NK-92 treated with Interleukin-12 subunit alpha and Interleukin-12 subunit beta, amount 100 ng/mL, for 24 hours (cell line): ENCODE measurements around the gene QPCTL.
A peak's percentile ranks its signal among the peaks of the same experiment; 100 is the strongest.
"Not testable (repeated sequence)": the region's sequence is repeated elsewhere in the genome, so short reads cannot be mapped to it uniquely, and the experiment has no call there.

Source experiments
- DNase-seq: peaks from one replicate; lab custom pipeline; 2025; lab: John Stamatoyannopoulos, UW

Gene QPCTL

DNA sequence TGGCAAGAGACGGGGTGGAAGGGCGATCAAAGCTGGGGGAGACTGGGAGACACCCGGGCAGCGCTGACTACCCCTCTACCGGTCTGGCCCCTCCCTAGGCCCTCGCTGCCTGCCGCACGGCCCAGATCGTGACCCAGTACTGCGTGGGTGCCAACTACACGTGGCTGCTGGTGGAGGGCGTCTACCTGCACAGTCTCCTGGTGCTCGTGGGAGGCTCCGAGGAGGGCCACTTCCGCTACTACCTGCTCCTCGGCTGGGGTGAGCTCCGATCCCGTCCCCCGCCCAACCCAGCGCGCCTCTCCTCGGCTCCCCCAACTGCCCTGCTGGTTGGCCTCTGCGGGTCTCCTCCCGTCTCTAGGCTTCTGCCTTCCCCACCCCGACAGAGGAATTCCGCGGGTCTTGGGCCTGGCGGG is 15.6 kb upstream of the QPCTL start:
- DNase-seq: no peak

DNA sequence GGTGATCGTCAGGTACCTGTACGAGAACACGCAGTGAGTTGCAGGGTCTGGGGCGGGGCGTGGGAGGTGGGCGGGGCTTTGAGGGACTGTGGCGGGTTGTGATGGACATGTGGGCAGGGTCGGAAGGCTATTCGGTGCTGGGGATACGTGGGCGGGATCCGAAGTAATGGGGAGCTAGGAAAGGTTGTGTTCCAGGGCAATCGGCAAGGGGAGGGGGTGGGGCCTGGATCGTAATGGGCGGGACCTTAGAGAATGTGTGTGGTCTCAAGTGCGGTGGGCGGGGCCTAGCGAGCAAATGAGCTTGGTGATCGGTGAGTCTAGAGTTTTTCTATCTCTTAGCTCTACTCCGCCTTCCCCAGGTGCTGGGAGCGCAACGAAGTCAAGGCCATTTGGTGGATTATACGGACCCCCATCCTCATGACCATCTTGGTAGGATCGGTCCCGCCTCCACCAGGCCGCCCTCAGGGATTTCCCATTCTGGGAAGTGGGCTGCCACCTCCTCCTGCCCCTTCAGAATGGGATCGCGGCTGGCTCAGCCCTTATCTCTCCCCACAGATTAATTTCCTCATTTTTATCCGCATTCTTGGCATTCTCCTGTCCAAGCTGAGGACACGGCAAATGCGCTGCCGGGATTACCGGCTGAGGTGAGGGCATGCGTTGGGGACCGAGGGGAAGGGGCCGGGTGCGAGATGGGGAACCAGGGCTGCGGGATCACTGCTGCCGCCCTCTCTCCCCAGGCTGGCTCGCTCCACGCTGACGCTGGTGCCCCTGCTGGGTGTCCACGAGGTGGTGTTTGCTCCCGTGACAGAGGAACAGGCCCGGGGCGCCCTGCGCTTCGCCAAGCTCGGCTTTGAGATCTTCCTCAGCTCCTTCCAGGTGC is 14.9 kb upstream of the QPCTL start:
- no peak for DNase-seq

DNA sequence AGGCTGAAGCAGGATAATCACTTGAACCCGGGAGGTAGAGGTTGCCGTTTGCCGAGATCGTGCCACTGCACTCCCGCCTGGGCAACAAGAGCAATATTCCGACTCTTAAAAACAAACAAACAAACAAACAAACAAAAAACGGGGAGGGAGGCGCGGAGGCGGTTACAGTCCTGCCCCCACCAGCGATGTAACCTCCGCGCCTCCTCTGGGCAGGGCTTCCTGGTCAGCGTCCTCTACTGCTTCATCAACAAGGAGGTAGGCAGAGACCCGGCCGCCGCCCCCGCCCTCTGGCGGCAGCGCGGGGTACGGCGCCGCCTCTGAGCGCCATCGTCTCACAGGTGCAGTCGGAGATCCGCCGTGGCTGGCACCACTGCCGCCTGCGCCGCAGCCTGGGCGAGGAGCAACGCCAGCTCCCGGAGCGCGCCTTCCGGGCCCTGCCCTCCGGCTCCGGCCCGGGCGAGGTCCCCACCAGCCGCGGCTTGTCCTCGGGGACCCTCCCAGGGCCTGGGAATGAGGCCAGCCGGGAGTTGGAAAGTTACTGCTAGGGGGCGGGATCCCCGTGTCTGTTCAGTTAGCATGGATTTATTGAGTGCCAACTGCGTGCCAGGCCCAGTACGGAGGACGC is 11.0 kb upstream of the QPCTL start:
- peak; percentile 68 for DNase-seq

DNA sequence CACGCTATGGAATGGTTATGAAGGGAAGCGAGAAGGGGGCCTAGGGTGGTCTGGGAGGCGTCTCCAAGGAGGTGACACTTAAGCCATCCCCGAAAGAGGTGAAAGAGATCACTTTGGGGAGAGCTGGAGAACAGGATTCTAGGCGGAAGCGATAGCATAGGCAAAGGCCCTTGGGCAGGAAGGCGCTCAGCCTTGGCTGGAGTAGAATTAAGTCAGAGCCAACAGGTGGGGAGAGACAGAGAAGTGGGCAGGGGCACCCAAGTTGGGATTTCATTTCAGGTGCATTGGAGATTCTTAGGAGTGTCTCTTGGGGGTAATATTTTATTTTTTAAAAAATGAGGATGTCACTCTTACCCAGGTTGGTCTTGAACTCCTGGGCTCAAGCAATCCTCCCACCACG is 10.3 kb upstream of the QPCTL start:
- no peak for DNase-seq

DNA sequence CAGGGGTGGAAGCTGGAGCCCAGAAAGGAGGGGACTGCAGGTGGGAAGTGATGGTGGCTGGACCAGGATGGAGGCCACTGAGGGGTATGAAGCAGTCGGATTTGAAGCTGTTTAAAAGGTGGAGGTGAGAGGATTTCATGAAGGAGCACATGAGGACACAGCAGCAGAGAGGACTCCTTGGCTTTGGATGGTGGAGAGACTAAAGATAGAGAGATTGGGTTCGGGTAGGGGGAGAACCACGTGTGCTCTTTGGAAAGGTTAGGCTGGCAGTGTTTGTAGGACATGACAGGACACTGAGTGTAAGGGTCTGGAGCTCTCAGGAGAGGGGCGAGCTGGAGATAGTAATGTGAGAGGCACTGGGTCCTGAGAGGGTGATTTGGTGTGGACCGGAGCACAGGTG is 9.6 kb upstream of the QPCTL start:
- no peak for DNase-seq

DNA sequence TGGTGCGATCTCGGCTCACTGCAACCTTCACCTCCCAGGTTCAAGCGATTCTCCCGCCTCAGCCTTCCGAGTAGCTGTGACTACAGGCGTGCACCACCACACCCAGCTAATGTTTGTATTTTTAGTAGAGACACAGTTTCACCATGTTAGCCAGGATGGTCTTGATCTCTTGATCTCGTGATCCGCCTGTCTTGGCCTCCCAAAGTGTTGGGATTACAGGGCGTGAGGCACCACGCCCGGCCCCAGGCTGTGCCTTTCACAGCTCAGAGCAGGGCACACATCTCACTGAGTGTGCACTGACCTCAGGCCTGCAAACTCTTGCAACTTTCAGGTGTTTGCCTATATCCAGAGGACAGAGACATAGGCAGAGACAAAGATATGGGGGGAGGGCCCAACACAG is 7.4 kb upstream of the QPCTL start:
- DNase-seq: not testable (repeated sequence)

DNA sequence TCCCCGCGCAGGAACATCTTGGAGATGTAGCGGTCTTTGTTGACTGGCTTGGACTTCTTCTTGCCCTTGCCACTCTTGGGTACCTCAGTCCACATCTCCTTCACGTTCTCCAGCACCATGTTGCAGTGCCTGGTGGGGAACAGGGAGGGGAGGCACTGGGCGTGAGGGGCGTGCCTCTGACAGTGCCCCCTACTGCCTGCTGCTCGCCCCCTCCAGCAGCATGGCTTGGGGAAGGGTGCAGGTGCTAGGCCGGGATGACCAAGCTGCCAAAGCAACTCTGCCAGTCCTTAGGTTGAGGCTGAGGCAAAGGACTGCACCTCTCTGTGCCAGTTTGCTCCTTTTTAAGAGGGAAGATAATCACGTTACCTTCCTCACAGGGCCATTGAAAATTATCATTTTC is 4.9 kb upstream of the QPCTL start:
- no peak for DNase-seq

DNA sequence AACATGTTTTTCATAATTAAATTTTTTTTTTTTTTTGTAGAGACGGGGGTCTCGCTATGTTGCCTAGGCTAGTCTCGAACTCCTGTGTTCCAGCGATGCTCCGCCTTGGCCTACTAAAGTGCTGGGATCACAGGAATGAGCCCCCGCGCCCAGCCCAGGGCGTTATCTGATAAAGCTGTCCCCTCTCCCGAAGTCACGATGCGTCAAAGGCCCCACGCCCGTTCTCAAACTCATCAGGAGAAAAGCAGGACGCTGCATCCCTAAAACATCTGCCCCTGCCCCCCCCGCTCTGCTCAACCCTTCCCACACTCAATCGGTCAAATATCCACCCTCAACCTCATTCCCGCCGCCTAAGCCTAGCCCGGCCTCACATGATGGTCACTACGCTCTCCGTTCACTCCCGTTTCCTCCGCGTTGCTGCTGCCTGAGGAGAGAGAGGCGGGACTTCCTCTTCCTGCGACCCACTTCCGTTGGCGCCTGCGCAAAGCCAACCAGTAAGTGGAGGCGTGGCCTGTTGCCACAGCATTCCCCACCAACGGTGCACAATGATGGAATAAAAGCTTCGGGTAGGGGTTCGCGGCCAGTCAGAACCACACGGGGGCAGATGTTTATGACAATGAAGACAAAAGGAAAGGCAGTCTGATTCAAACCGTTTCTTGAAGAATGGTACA is 815 bp upstream of the QPCTL start, which contains the start of gene SNRPD2:
SNRPD2 (minus strand) TSS at position 438 of the 671 bp plus-strand sequence; CDS start at position 373, 65 bp downstream.
- peak; percentile 94 for DNase-seq

DNA sequence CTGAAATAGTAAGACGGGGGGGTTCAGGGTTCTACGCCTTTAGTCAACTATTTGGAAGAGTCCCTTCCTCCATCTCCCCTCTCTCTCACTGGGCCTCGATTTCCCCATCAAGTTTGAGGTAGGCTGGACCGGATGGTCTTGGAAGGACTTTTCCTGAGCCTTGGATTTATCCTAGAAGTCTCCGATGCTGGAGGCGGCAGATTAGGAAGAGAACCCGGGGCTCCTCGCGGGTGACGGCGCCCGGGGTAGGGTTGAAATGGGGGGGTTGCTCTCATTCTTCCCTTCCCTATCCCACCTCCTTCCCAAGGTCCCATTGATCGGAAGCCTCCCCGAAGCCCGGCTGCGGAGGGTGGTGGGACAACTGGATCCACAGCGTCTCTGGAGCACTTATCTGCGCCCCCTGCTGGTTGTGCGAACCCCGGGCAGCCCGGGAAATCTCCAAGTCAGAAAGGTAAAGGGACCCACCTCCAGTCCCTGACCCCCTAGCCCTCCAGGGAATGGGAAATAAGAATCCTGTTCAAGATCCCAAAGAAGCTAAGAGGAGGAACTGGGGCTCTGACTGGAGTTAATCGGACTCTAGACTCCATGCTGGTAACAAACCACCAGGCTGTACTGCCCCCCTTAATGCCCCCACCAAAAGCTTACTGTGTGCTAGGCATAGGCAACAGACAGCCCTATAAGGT is 781 bp downstream of the QPCTL start:
- peak; percentile 73 for DNase-seq

DNA sequence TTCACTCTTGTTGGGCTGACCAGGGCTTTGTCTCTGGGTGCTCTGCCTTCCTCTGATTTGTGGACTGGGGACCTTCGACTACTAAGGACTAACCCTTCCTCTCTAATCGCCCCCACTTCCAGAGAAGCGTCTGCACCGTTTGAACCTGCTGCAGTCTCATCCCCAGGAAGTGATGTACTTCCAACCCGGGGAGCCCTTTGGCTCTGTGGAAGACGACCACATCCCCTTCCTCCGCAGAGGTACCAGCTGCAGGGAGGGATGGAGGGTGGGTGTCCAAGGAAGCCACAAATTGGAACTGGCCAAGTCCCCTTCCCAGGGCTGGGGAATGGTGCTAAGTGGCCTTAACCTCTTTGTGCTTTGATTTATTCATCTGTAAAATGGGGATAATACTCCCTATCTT is 9.2 kb downstream of the QPCTL start:
- DNase-seq: no peak

DNA sequence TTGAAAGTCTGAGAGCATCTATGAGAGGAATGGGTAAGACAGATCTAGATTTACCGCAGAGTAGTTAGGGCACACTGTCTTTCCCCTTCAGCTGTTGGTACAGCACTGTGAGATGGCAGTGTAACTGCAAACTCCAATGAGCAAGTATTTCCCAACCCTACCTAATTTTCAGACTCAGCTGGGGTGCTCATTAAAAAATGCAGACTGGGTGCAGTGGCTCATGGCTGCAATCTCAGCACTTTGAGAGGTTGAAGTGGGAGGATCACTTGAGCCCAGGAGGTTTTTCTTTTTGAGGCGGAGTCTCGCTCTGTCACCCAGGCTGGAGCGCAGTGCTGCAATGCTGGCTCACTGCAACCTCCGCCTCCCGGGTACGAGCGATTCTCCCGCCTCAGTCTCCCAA is 12.6 kb downstream of the QPCTL start:
- DNase-seq: no peak

DNA sequence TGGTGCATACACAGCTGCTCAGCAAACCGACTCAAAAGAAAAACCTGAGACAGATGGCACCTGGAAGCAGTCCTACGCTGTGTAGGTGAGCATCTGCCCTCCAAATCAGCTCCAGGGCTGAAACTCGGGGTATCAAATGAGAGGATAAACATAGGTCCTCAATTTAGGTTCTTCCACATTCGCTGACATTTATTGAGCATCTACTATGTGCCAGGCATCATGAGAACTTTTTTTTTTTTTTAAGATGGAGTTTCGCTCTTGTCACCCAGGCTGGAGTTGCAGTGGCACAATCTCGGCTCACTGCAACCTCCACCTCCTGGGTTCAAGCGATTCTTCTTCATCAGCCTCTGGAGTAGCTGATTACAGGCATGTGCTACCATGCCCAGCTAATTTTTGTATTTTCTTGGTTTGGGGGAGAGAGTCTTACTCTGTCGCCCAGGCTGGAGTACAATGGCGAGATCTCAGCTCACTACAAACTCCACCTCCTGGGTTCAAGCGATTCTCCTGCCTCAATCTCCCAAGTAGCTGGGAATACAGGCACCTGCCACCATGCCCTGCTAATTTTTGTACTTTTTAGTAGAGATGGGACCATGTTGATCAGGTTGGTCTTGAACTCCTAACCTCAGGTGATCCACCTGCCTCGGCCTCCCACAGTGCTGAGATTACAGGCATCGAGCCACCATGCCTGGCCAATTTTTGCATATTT is 13.4 kb downstream of the QPCTL start:
- no peak for DNase-seq

DNA sequence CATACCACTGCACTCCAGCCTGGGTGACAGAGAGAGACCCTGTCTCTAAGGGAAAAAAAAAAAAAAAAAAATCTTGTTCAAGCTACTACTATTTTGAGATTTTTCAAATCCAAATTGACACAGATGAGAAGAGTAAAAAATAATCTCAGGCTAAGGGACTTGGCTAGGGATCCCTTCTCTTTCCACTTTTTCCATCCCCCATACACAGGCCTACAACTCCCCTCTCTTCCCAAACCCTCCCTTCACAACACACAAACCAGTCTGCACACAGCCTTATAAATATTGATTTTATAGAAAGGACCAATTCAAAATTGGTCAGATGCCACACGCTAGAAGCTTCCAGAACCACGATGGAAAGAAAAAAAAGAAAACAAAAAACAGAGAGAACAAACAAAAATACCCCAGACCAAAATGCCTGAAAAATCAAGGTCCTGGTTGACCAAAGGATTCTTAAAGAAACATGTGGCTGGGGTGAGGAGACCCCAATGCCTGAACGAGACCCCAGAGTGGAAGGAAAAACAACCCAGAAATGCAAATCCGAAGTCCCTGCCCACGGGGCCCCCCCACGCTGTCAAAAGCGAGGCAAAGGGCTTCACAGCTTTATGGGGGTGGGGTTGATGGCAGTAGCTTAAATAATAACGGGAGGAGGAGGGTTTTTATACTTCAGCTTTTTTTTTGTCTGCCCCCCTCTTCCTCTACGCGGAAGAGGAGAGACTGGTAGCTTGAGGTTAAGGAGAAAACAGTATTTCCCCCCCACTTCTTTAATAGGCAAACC is 18.1 kb downstream of the QPCTL start:
- no peak for DNase-seq

DNA sequence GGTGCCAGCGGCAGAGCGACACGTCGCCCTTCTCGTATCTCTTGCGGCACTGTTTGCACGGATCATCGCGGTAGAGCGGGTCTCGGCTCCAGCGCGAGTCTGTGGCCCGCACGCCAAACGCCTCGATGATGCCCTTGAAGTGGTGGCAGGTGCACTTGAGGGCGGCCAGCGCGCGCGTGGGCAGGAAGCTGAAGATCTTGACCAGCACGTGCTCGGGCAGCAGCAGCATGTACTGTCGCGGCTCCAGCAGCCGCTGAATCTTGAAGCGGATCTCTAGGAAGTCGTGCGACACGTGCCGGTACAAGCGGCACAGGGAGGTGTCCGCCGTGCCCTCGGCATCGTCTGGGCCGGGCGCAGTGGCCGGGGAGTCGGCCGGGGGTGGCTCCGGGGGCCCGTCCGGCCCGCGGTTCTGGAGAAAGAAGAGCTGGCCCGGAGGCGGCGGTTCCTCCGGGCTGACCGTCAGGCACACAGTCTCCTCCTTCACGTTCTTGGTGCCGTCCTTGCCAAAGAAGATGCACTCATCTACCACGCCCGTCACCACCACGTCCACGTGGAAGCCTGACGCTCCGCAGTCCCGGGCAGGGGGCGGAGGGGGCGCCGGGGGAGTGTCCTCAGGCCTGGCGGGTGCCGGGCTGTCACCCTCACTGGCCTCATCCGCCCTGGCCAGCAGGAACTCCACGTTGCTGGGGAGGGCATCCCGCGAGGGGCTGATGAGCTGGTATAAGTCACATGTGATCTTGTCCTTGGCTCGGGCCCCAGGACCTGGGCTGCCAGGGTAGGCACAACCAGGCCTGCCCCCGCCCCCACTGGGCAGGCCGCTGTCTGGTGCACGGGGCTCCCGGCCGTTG is 19.6 kb downstream of the QPCTL start:
- DNase-seq: no peak

DNA sequence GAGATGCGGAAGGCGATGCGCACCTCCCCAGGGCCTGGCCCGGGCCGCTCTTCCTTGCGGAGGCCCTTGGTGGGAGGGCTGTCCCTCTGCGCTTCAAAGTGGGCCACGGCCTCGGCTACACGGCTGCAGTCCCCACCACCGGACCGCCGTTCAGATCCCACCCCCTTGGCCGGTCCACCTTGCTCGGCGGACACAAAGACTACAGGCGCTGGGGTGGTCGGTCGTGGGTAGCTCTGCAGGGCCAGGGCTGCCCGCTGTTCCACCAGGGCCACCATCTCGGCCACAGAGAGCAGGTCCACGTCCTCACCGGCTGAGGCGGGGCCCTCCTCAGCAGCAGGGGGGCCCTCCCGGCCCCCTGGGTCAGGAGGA is 20.2 kb downstream of the QPCTL start:
- no peak for DNase-seq

DNA sequence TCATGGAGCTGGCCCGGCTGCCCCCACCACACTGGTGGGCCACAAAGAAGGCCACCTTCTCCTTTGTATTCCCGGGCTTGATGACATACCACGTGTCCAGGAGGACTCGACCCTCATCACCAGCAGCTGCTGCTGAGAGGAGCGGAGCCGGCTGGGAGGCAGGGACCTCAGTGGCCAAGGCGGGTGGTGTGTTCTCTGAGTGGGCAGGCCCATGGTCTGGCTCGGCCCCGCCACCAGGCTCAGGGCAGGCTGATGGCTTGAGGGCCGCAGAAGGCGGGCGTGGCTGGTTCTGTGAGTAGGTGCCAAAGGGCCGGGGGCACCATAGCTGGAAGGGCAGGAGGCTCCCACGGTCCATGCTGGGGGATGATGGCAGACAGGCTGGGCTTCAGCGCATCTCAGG is 20.7 kb downstream of the QPCTL start:
- DNase-seq: no peak

DNA sequence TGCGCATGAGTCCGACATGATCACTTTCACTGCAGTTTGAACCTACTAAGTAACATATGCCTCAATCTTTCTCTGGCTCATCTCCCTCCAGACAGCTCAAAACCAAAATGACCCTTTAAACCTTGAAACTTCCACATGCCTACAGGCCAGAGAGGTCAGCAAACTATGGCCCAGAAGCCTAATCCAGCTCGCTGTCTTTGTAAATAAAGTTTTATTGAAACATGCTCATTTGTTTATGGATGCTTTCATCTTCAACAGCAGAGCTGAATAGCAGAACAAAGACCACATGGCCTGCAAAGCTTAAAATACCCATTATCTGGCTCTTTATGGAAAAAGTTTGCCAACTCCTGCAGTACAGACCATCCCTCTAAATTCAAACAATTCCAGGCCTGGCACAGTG is 22.7 kb downstream of the QPCTL start:
- DNase-seq: no peak

DNA sequence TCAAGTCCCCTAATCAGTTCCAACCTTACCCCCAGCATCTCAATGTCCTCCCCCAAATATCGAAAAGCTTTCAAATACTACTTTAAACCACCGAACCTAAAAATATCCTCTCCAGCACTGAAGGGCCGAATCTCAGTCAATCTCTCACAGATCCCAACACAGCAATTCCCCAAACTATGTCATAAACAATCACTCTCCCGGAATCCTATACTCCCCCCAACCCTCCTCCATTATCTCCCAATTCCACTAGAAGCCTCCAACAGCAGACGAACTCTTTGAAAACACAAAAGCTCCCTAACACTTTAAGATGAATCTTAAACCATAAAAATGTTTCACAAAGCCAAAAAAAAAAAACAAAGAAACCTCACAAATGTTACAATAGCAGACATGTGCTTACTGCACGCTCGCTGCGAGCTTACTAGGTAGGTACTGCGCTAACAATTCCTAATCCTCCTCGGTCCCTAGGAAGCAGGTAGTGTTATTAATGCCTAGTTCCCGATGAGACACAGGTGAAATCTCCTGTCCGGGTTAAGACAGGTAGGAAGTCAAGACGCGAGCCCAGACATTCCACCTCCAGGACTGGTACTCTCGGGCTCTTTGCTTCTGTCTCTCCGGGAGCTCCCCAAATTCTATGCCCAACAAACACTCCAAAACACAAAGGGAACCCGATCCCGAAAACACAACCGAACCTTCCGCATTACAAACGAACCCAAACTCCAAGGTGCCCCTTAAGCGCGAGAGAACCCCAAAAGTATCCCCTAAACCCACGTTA is 24.1 kb downstream of the QPCTL start:
- DNase-seq: no peak
